Ureter (tissue), 1 donor: Measurements from ENCODE around the gene SPTLC1. TPM values are rescaled to one million over a fixed set of nuclear protein-coding genes. Genes with fewer than 3 reads are reported as not detected.

Experiments
- DNase-seq: peaks from one replicate; pipeline ENCODE4 v3.0.0-alpha.2; 2020; ENCODE audit warnings: low spot score
- total RNA-seq: library from RNA; stranded (reverse); gene quantifications from one replicate; pipeline ENCODE4 v1.2.4, GENCODE V29; 2023
- donor health status: DM: yes; HTN: yes; CAD: no.

Gene SPTLC1
- total RNA-seq, 1 donor from 2014 or later, result 77.7 TPM

DNA sequence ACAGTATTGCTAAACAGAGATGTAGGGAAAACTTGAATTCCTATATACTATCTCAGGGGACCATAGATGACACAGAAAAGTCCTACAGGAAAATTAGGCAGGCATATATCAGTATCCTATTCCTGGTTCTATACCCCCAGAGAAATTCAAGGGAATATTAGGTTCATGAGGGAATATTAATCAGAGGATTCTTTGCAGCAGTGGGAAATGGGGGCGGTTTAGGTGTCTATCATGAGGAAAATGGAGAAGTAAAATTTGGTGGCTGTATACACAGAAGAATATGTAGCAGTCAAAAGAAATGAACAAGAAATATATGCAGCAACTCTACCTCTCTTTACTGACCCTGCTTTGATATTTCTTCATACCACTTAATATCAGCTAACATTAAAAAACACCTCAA is 20.0 kb downstream of the SPTLC1 start:
- no peak for DNase-seq

- no peak for DNase-seq
Observed at GRCh38 chr9:92094655-92095054, 20.6 kb downstream of the SPTLC1 start.

GRCh38 chr9:92077888-92078287 is 37.3 kb downstream of the SPTLC1 start:
- no peak for DNase-seq

DNA sequence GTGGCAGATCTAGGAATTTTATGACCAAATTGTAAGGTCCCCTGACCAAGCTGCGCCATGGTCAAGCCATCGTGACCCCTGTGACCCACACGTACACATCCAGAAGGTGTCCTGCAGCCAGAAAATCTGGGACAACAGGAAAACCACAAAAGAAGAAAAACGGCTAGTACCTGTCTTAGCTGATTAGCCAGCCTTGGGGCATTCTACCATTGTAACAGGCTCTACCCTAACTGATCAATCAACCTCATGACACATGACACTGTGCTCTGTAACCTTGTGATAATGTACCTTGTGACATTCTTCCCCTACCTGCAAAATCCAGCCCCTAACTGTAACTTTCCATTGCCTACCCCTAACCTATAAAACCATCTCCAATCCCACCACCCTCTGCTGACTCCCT is 43.6 kb downstream of the SPTLC1 start:
- no peak for DNase-seq

DNA sequence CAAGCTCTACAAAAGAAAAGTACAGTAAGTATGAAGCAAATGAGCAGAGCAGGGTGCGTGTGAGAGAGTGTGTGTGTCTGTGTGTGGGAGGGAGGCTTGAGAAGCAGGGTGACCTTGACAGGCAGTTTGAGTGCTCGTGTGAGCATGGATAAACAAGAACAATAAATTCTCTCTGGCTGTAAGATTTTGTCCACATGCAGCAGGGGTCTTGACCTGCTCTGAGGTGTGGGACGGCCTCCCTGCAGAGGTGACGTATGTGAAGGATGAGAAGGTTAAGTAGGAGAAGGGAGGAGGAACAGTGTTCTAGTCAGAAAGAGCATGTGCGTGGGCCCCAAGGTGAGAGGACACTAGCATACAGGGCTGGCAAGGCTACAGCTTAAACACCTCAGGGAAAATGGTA is 49.0 kb downstream of the SPTLC1 start:
- DNase-seq, result no peak

DNA sequence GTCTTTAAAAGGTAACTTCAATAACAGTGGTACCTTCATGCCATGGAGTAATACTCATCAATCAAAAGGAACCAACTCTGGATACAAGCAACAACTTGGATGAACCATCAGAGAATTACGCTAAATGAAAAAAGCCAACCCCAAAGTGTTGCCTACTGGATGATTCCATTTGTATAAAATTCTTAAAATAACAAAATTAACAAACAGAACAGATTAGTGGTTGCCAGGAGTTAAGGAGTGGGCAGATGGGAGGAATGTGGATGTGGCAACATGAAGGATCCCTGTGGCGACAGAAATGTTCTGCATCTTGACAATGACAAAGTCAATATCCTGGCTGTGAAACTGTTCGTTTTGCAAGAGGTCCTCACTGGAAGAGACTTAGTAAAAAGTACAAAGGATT is 50.5 kb downstream of the SPTLC1 start:
- no peak for DNase-seq

DNA sequence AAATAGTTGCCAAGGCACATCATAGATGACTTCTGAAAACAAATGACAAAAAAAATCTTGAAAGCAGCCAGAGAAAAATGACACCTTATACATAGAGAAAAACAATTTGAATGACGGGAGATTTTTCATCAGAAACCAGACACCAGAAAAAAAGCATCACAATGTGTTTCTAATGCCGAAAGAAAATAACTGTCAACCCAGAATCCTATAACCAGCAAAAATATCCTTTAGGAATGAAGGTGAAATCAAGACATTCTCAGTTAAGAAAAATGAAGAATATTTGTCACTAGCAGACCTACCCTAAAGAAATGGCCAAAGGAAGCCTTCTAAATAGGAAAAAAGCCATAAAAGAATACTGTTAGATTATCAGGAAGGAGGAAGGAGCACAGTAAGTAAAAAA is 54.0 kb downstream of the SPTLC1 start:
- no peak for DNase-seq

DNA sequence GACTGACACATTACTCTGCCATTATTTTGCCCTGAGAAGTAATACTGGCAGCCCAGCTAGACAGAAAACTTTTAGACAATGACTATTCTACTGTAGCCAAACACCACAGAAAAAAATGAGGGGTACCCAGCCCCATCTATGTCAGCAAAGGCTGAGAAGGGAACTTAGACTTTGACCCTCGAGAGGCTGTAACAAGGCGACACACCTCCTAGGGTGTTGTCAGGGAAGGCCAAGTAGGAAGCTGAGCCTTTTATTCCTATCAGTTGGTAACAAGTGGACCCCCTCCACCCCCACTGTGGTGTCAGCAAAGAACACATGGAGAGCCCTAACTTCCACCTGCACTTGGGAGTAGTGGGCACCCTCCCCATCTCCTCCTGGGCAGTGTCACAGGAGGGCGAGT is 55.6 kb downstream of the SPTLC1 start:
- DNase-seq, result no peak

- no peak for DNase-seq
Observed at GRCh38 chr9:92058723-92059444, 56.3 kb downstream of the SPTLC1 start.

- DNase-seq, result no peak
Observed at GRCh38 chr9:92058026-92058425, 57.2 kb downstream of the SPTLC1 start.

GRCh38 chr9:92057226-92057625 is 58.0 kb downstream of the SPTLC1 start:
- DNase-seq, result no peak

- DNase-seq, result no peak
Observed at GRCh38 chr9:92055624-92056023, 59.6 kb downstream of the SPTLC1 start.

- no peak for DNase-seq
Observed at GRCh38 chr9:92048924-92049625, 66.1 kb downstream of the SPTLC1 start.

GRCh38 chr9:92047500-92047899 is 67.7 kb downstream of the SPTLC1 start:
- DNase-seq, result no peak

GRCh38 chr9:92046676-92047075 is 68.5 kb downstream of the SPTLC1 start:
- DNase-seq, result no peak

- DNase-seq, result no peak
Observed at GRCh38 chr9:92044936-92045335, 70.3 kb downstream of the SPTLC1 start.

DNA sequence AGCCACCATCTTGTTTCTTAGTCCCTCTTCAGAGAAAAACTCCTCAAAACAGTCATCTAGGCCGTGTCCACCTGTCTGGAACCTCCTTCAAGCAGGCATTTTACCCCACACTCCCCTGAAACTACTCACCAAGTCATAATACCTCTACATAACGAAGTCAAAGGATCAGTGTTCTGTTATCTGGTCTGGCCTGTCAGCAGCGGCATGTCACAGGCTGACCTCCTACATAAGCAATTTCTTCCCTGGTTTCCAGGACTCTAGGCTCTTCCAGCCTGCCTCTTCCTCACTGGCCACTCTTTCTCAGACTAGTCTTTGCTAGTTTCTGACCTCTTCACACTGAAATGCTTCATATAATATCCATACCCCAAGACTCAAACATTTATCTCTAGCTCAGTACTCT is 72.2 kb downstream of the SPTLC1 start:
- DNase-seq, result no peak

DNA sequence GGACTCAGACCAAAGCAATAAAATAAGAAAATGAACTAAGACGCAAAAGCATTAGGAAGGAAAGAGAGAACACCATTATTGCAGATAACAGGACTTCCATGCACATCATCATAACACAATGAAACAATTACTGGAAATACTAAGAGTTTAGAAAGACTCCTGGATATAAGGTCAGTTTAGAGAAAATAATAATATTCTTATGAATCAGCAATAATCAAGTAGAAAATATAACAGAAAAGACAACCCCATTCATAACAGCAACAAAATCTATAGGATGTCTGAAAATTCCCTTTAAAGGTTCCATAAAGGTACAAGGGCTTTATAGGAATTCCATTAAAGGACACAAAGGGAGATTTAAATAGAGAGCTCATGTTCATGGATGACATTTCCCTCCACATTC is 73.0 kb downstream of the SPTLC1 start:
- DNase-seq, result no peak

- DNase-seq, result no peak
Observed at GRCh38 chr9:92036756-92037155, 78.5 kb downstream of the SPTLC1 start.

DNA sequence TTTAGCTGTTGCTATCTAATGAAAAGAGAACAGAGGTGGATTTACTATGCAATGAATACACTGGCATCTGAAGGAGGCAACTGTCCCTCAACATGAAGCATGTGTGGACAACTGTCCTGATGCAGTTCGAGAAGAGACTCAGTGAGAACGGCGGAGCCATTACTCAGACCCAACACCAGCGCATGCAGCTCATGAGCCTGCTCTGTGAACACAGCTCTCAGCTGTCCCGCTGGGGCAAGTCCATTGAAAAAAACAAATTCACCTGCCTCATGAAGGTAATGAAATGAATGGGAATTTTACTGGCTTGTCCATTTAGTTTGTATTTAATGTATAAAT is 78.8 kb downstream of the SPTLC1 start:
- no peak for DNase-seq

GRCh38 chr9:92035687-92036410 is 79.4 kb downstream of the SPTLC1 start:
- DNase-seq, result no peak

GRCh38 chr9:92035146-92035545 is 80.1 kb downstream of the SPTLC1 start:
- no peak for DNase-seq

GRCh38 chr9:92033991-92034390 is 81.2 kb downstream of the SPTLC1 start:
- DNase-seq, result no peak
